Activated CD4-positive, alpha-beta T cell treated with anti-CD3 and anti-CD28 coated beads, Interleukin-2, Interleukin-6, amounts not matched to agents 100 ng/mL and 50 ng/mL, durations not matched to agents 16 hours and 8 hours (primary cell): Measurements from ENCODE around the gene BABAM2.

Source experiments
- DNase-seq: peaks from one replicate; pipeline ENCODE4 v3.0.0-alpha.2; 2020

BABAM2 gene

DNA sequence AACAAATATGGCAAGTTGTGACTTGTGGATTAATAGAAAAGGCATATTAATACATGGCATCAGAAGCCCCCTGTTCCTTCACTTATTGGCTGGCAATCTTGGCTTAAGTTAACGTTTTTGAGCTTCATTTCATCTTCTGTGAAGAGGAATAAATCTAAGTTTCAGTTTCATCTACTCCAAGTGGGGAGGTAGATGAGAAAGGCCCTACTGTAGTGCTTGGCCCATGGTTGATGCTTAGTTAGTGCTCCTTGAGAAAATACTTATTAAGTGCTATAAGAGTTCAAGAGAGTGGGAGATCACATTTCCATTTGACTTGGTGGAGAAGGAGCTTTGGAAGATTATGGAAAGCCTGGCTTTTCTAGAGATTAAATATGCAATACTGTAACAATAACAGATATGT lies 244.3 kb downstream of the BABAM2 start:
- DNase-seq = no peak

DNA sequence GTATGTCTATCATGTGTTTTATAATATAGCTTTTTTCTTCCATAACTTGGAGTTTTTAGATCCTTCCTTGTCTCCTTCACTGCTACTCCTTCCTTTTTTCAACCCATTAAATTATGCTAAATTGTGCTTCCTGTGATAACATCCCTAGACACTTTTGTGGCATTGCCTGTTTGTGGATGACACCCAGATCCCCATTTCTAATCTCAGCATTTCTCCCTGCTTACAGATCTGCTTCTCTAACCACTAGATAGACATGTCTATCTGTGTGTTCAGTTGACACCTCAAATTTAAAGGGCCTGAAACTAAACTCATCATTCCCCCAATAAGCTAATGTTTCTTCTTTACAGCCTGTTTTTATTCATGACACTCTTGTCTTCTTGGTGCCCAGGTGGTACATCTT lies 244.8 kb downstream of the BABAM2 start:
- DNase-seq = no peak

- no peak for DNase-seq
Measured at GRCh38 chr2:28135799-28136198, 245.3 kb downstream of the BABAM2 start.

GRCh38 chr2:28136556-28136955 lies 246.0 kb downstream of the BABAM2 start:
- no peak for DNase-seq

DNA sequence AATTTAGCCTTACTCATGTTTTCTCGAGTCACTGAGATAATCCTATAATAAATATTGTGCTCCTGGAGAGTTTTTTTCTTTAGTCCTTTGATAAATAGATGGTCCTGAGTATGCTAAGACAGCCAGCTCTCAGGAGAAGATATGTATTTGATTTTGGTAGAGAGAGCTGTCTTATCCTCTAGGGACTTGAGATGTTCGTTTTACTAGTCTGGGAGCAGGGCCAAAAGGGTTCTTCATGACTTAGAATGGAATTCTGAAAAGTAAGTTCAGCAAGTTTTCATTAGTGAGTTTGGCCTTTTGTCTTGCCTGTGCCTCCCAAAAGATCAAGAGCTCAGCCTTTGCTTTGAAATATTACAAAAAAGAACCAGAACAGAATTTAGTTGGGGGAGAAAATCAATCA lies 246.7 kb downstream of the BABAM2 start:
- DNase-seq = no peak

GRCh38 chr2:28142386-28142785 lies 251.9 kb downstream of the BABAM2 start:
- DNase-seq = no peak

- no peak for DNase-seq
Measured at GRCh38 chr2:28148000-28148399, 257.5 kb downstream of the BABAM2 start.

DNA sequence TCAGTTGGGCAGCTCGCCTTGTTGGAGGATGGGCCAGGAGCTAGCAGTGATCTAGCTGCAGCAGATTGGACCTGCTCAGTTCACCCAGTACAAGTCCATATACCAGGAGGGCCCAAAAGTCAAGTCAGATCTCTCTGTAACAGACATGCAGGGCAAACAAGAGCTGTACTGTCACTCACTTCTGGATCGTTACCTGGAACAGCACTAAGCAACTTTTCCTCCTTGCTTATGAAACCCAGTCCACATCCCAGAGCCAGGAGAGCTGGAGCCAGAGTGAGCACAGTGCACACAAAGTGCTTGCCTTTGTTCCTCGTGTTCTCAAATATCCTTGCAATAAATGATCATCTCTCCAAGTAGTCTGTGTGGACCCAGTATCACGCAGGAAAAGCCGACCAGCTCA lies 258.0 kb downstream of the BABAM2 start:
- DNase-seq = no peak

DNA sequence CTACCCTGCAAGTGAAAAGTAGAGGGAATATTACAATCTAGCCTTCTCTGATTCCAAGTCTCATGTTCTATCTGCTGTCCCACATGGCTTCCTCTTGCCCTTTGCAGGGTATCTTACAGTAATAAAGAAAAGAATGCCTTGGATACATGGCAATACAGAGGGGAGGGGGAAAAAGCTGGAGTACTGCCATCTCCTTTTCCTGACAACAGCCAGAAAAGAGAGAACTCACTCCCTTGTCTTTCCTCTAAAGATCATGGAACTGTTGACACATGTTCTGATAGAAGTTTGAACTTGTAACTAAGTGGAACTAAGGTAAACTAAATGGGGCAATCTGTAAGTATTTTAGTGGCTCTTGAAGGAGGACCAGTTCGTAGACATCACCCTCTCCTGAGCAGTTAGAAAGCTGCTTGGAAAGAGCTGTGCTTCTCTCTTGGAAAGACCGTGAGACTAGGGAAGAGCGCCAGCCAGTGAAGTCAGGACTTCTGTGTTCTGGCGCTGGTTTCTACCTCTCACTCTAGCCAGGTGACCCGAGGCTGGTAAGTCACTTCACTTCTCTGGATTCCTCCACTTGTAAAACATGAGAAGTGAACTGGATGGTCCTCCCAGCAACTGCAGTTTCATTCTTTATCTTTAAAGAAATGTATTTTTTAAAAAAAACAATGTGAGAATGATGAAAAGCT lies 259.8 kb downstream of the BABAM2 start:
- no peak for DNase-seq

GRCh38 chr2:28150994-28151393 lies 260.5 kb downstream of the BABAM2 start:
- DNase-seq = no peak

DNA sequence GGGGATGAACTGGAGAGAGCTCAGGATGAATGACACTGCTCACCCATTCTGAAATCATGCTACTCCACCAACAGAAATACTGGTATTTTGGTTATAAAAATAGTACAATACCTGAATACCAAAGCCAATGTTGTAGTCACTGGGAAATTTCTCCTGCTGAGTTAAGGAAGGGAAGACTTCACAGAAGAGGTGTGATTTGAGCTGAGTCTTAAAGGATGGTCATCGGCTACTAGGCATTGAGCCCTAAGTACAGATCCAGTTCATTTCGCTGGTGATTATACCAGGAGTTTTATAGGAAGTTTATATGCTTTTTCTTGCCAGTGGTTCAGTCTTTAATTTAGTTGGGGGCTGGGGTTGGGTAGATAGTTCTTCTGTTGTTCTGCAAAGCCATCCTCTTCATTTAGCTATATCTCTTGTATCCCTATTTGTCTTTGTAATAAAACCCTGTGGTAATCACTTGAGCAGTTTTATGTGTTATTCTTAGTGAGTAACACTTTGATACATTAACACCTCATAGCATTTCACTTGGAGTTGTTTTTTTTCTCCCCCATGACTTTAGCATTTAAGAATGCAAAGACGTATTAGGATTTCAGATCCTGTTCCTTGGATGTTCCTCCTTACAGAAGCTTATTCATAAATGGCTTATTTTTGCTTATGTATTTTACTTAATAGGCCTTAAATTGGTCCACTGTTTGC lies 262.2 kb downstream of the BABAM2 start:
- no peak for DNase-seq

- no peak for DNase-seq
Measured at GRCh38 chr2:28153851-28154250, 263.3 kb downstream of the BABAM2 start.

GRCh38 chr2:28155086-28155485 lies 264.6 kb downstream of the BABAM2 start:
- no peak for DNase-seq

GRCh38 chr2:28155627-28156026 lies 265.1 kb downstream of the BABAM2 start:
- DNase-seq = no peak

DNA sequence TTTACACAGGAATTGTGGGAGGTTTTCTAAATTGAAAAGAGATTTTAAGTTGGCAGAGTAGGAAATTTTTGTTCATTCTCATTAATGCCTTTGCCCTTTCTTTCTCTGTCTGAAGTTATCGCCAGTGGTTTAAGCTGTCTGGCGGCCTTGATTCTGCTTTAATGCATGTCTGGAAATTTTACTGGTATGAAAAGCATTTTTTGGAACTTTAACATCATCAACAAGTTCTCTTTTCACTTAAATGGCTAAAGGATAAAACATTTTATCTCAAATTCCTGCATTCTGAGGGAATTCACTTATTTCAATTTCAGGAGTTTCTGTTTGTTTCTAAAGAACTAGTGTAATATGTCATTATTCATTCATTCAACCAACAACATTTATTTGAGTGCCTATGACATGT lies 268.3 kb downstream of the BABAM2 start:
- no peak for DNase-seq

DNA sequence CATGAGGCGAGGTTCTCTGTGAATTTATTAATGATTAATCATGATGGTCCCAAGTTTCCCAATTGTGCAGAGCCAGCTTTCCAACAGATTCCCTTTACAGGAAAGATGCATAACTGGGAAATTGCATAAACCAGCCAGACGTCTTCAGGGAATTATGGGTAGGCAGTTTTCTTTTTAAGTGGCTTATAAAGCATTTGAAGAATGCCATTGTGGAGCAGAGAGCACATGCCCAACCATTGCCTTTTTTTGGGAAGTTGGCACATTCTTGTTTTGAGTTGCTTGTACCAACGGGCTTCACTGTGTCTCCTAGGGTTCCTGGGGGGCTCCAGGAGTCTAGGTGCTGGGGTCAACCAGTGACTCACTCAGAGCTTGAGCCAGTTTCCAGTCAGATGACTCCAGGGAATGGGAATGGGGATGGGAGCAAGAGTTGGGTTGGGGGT lies 270.5 kb downstream of the BABAM2 start:
- DNase-seq = no peak

DNA sequence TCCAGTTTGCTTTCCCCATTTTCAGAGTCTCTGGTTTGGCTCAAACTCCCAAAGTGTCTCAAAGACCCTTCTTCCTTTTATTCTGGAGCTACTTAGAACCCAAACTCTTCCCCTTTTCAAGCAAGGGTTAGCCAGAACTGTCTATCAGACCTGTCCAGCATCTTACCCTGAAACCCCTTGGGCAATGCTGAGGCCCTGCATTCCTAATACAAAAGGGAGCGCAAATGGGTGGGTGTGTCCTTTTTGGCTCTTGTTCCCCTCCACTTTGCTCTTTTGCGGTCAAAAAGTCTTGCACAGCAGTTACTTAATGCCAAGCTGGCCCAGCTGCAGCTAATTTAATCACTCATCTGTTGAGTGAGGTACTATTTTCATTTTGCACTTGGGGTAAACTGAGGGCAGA lies 270.9 kb downstream of the BABAM2 start:
- no peak for DNase-seq

DNA sequence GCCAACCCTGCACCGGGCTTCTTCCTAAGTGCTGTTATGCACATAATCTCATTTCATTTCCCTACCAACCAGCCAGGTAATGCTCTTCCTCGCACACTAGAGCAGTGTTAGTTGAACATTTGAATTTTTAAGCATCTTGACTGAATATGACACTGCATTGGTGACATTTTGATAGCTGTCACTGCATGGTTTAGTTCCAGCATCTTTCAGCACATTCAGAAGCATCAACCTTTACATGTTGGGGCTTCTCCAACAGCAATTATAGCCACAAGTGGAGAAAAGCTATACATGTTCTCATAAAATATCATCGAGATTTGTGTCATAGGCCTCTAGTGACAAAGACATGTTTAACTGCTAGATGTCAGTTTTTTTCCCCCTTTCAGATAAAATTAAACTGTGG lies 272.0 kb downstream of the BABAM2 start:
- no peak for DNase-seq

DNA sequence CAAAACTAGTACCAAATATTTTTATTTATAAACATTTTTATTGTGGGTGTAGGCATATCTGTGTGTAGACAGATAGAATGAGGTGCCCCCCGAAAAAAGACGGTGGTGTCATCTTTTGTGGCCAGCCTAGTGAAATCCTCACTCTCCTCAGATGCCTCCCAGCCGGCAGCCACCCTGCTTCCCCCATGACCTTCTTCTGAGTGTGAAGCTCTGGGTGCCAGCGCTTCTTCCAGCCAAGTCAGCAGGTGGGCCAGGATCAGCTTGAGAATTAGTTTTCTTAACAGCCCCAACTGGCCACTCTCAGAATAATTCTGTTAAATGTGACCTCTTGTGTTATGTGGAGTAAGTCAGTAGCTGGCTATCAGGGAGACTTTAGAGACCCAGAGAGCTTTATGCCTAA lies 272.5 kb downstream of the BABAM2 start:
- DNase-seq = no peak

GRCh38 chr2:28163627-28164279 lies 273.2 kb downstream of the BABAM2 start:
- no peak for DNase-seq

- no peak for DNase-seq
Measured at GRCh38 chr2:28164280-28164801, 273.8 kb downstream of the BABAM2 start.

- no peak for DNase-seq
Measured at GRCh38 chr2:28165087-28165635, 274.6 kb downstream of the BABAM2 start.

DNA sequence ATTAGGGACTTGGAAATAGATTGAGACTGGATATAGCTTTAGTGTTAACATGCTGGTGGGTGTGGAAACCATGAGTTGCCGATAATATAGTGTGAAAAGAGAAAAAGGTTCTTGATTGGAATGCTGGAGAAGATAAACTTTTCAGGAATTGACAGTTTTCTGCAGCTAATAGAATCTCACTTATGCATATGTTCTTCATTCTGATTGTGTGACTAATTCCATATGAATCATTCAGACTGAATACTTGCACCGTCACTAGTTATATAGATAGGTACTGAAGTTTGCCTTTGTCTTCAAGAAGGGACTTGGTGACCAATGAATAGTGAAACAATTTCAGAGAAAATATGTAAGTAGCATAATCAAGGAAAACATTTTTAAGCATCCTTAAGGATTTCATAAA lies 276.4 kb downstream of the BABAM2 start:
- no peak for DNase-seq

DNA sequence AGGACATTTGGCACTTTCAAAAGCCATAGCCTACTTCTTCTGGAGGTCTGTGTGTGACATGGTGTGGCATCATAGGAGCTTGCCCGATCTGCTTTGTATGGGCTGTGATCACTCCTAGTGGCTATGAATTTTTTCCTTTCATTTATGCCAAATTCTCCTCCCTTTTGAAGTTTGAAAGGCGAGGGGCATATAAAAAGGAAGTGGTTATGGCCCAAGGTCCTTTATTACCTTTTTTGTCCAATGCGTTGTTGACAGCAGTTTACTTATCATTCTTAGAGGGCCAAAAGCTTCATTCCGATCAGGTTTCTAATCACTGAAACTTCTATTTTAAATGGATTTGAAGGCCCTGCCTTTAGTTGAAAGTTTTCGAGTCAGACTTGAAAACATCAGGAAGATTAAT lies 277.8 kb downstream of the BABAM2 start:
- no peak for DNase-seq
